Skeletal muscle satellite cell (primary cell): ENCODE data around the gene VCL.

Experiments
- H3K27me3 ChIP-seq: 2 replicates; pipeline ENCODE4 v1.7.0; 2013; ENCODE audit warnings: low read length; ENCODE audit not compliant: control insufficient read depth, insufficient read depth
- H3K36me3 ChIP-seq: 2 replicates; pipeline ENCODE4 v1.7.0; 2013; ENCODE audit warnings: mild to moderate bottlenecking, control low read depth, low read length; ENCODE audit not compliant: insufficient read depth
- H3K4me1 ChIP-seq: 2 replicates; pipeline ENCODE4 v1.7.0; 2013; ENCODE audit warnings: low read length; ENCODE audit not compliant: control insufficient read depth, insufficient read depth
- H3K4me2 ChIP-seq: 2 replicates; pipeline ENCODE4 v1.7.0; 2013; ENCODE audit warnings: mild to moderate bottlenecking, low read length
- H3K4me3 ChIP-seq: 2 replicates; pipeline ENCODE4 v1.7.0; 2013; ENCODE audit warnings: low read length
- H3K9ac ChIP-seq: 2 replicates; pipeline ENCODE4 v1.7.0; 2013; ENCODE audit warnings: mild to moderate bottlenecking, low read depth, low read length, moderate library complexity
- H3K9me3 ChIP-seq: replicated peaks from 2 replicates; pipeline ENCODE4 v1.7.0; 2013; ENCODE audit warnings: mild to moderate bottlenecking, control low read depth, low read length

Gene VCL

DNA sequence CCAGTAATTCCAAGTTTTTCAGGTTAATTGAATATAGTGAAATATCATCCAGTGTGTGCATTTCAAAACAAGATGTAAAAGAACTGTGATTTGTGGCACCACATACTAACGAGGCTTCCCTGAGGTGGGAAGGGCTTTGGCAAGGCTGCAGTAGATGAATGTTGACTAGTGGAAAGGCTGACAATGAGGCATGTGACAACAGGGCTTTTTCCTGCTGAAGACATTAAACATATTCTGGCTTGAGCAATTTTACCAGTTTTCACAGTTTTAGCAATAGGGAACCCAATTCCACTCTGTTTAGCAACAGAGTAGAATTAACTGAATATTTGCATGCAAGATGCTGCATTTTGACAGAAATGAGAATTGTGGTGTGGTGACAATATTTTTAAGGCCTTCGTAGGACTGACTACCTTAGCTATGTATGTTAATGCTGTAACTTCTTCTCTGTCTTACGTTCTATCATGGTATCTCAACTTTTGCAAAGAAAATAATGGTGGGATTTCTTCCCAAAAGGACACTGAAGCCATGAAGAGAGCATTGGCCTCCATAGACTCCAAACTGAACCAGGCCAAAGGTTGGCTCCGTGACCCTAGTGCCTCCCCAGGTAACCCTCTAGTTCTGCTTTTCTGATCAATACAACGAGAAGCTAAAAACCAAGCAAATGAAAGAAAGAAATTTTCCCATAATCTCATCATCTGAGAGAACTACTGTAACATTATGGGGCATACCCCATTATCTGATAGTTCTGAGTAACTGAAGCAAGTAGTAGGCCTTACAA lies 84.2 kb downstream of the VCL start:
- H3K36me3 ChIP-seq: peaks cover 41% of the 10 kb centered on the region

DNA sequence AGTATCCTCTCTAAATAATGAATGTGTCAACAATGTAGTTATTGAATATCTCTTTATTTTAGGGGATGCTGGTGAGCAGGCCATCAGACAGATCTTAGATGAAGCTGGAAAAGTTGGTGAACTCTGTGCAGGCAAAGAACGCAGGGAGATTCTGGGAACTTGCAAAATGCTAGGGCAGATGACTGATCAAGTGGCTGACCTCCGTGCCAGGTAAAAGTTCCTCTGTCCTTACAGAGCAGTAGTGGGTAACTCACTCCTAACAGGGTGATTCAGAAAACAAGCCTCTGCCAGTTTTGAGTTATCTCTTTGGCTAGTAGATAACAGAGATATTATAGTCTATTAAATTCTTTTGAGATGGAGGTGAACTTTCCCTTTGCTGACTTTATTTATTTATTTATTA lies 85.4 kb downstream of the VCL start:
- Histone ChIP-seq H3K36me3 (peaks cover 45% of the 10 kb centered on the region), H3K27me3 (no peaks in the 10 kb centered on the region), H3K4me1 (peaks cover 28% of the 10 kb centered on the region), H3K4me3 (no peak overlapping the region), H3K4me2 (no peak overlapping the region), H3K9ac (no peak overlapping the region), H3K9me3 (no peaks in the 10 kb centered on the region)

More for the DNA sequence above, 84.2 kb downstream of the VCL start:
- no peak overlapping the region for H3K4me3 ChIP-seq
- no peak overlapping the region for H3K9ac ChIP-seq
- peaks cover 38% of the 10 kb centered on the region for H3K4me1 ChIP-seq
- H3K9me3 ChIP-seq: no peaks in the 10 kb centered on the region
- no peaks in the 10 kb centered on the region for H3K27me3 ChIP-seq
- H3K4me2 ChIP-seq: no peak overlapping the region

GRCh38 chr10:74084955-74085354 lies 87.0 kb downstream of the VCL start:
- no peak overlapping the region for H3K9ac ChIP-seq
- H3K27me3 ChIP-seq: no peaks in the 10 kb centered on the region
- H3K36me3 ChIP-seq: peaks cover 61% of the 10 kb centered on the region
- no peaks in the 10 kb centered on the region for H3K9me3 ChIP-seq
- H3K4me2 ChIP-seq: no peak overlapping the region
- no peak overlapping the region for H3K4me3 ChIP-seq
- H3K4me1 ChIP-seq: peaks cover 12% of the 10 kb centered on the region

GRCh38 chr10:74086317-74086716 lies 88.4 kb downstream of the VCL start:
- H3K4me2 ChIP-seq: no peak overlapping the region
- H3K4me3 ChIP-seq: no peak overlapping the region
- no peaks in the 10 kb centered on the region for H3K4me1 ChIP-seq
- H3K36me3 ChIP-seq: peaks cover 75% of the 10 kb centered on the region
- no peaks in the 10 kb centered on the region for H3K9me3 ChIP-seq
- no peaks in the 10 kb centered on the region for H3K27me3 ChIP-seq
- no peak overlapping the region for H3K9ac ChIP-seq

- Histone ChIP-seq H3K4me3 (no peak overlapping the region), H3K9ac (no peak overlapping the region), H3K4me2 (no peak overlapping the region), H3K4me1 (no peaks in the 10 kb centered on the region), H3K27me3 (no peaks in the 10 kb centered on the region), H3K36me3 (peaks cover 76% of the 10 kb centered on the region), H3K9me3 (no peaks in the 10 kb centered on the region)
Observed at GRCh38 chr10:74088722-74089121, 90.8 kb downstream of the VCL start.

DNA sequence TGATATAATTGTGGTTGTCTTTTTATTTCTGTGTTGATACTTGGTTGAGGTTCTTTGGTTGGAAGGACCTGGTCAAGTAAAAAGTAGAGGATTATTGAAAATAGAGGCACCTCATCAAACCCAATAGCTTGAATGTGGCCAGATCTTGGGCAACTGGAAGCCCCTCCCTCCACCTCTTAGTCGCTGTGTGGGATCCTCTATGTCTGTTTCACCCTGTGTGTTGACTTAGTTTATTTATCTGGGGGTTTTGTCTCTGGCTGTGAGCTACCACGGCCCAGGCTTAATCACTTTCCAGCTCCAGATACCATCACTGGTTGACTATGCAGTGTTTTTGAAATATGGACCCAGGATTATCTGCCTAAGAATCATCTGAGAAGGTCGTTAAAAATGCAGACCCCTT lies 94.5 kb downstream of the VCL start:
- H3K4me3 ChIP-seq: no peak overlapping the region
- H3K4me2 ChIP-seq: no peak overlapping the region
- no peaks in the 10 kb centered on the region for H3K9me3 ChIP-seq
- H3K9ac ChIP-seq: no peak overlapping the region
- no peaks in the 10 kb centered on the region for H3K4me1 ChIP-seq
- peaks cover 93% of the 10 kb centered on the region for H3K36me3 ChIP-seq
- H3K27me3 ChIP-seq: no peaks in the 10 kb centered on the region

DNA sequence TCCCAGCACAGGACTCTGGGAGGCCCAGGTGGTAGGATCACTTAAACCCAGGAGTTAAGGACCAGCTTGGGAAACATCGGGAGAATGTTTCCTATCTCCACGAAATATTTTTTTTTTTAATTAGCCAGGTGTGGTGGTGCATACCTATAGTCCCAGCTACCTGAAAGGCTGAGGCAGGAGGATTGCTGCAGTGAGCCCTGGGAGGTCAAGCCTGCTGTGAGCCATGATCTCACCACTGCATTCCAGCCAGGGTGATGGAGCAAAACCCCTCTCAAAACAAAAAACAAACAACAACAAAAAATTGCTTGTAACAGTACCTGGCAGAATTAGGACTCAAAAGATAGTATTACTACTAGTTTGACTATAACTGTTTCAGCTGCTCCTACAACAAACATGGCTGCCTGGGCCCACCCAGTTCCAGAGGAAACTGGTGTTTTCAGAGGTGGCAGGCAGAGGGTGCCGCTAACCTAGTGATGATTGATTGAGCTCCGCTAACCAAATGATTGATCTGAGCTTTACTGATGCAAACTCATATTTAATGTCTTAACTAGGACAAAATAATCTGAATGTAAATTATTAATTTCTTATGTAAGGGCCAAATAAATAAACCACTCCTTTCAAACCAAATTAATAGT lies 95.7 kb downstream of the VCL start:
- no peaks in the 10 kb centered on the region for H3K9me3 ChIP-seq
- no peak overlapping the region for H3K4me2 ChIP-seq
- H3K27me3 ChIP-seq: no peaks in the 10 kb centered on the region
- no peak overlapping the region for H3K4me3 ChIP-seq
- peaks cover 94% of the 10 kb centered on the region for H3K36me3 ChIP-seq
- no peak overlapping the region for H3K9ac ChIP-seq
- H3K4me1 ChIP-seq: no peaks in the 10 kb centered on the region

DNA sequence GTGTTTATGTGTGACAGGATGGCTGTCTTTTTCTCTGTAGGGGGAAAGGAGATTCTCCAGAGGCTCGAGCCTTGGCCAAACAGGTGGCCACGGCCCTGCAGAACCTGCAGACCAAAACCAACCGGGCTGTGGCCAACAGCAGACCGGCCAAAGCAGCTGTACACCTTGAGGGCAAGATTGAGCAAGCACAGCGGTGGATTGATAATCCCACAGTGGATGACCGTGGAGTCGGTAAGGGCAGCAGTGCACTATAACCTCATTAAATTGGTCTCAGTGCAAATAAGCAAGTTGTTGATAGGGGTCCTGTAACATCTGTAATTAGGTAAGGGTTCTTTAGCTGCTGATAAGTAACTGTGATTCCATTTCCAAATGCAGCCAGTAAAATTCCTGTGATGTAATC lies 96.3 kb downstream of the VCL start:
- Histone ChIP-seq H3K4me1 (no peaks in the 10 kb centered on the region), H3K4me2 (no peak overlapping the region), H3K9me3 (no peaks in the 10 kb centered on the region), H3K4me3 (no peak overlapping the region), H3K36me3 (peaks cover 94% of the 10 kb centered on the region), H3K9ac (no peak overlapping the region), H3K27me3 (no peaks in the 10 kb centered on the region)

GRCh38 chr10:74096777-74097176 lies 98.9 kb downstream of the VCL start:
- no peaks in the 10 kb centered on the region for H3K27me3 ChIP-seq
- no peaks in the 10 kb centered on the region for H3K4me1 ChIP-seq
- H3K4me2 ChIP-seq: no peak overlapping the region
- H3K9ac ChIP-seq: no peak overlapping the region
- no peaks in the 10 kb centered on the region for H3K9me3 ChIP-seq
- H3K36me3 ChIP-seq: peaks cover 93% of the 10 kb centered on the region
- H3K4me3 ChIP-seq: no peak overlapping the region

DNA sequence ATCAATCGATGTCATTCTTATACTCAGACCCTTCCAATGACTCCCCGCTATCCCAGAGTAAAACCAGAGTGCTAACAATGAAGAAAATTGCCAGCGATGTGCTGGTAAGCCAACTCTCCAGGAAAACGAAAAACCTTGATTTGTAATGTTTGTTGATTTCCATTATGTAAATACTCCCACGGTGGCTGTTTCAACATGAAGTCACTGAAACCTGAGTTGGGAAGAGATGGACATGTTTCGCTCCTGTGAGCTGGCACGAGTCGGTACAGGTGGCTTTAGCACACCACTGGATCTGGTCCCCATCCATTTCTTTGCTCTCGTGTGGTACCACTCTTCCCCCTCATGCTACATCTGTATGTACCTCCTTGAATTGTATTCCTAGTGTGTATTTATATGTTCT lies 99.9 kb downstream of the VCL start:
- peaks cover 93% of the 10 kb centered on the region for H3K36me3 ChIP-seq

GRCh38 chr10:74099420-74099819 lies 101.5 kb downstream of the VCL start:
- H3K36me3 ChIP-seq: peaks cover 92% of the 10 kb centered on the region
- no peaks in the 10 kb centered on the region for H3K9me3 ChIP-seq
- no peak overlapping the region for H3K9ac ChIP-seq
- no peak overlapping the region for H3K4me2 ChIP-seq
- no peaks in the 10 kb centered on the region for H3K27me3 ChIP-seq
- no peaks in the 10 kb centered on the region for H3K4me1 ChIP-seq
- no peak overlapping the region for H3K4me3 ChIP-seq

More for the DNA sequence above, 99.9 kb downstream of the VCL start:
- H3K4me2 ChIP-seq: no peak overlapping the region
- H3K9ac ChIP-seq: no peak overlapping the region
- no peaks in the 10 kb centered on the region for H3K9me3 ChIP-seq
- H3K4me1 ChIP-seq: no peaks in the 10 kb centered on the region
- H3K4me3 ChIP-seq: no peak overlapping the region
- no peaks in the 10 kb centered on the region for H3K27me3 ChIP-seq

DNA sequence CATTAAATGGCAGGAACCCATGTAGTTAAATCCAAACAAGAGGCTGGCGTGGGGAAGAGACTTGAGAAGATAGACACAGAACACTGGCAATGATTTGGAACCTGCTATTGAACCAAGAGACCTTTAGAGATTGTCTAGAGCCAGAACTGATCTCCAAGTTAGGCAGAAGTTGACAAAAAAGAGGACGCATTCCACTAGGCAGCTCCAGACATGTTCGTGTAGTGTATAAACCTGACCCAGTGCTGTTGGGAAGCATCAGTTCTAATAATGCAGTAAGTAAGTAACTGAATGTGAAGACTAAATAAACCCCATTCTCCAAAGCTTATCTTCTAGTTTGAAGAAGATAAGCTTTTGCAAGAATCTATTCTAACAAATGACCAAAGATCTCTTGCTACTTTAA lies 101.9 kb downstream of the VCL start:
- Histone ChIP-seq H3K27me3 (no peaks in the 10 kb centered on the region), H3K4me3 (no peak overlapping the region), H3K9me3 (no peaks in the 10 kb centered on the region), H3K4me2 (no peak overlapping the region), H3K4me1 (no peaks in the 10 kb centered on the region), H3K36me3 (peaks cover 92% of the 10 kb centered on the region), H3K9ac (no peak overlapping the region)
